Measurements from ENCODE around the gene CDCP2. TPM values are rescaled to one million over a fixed set of nuclear protein-coding genes. Genes with fewer than 3 reads are reported as not detected.
A peak's percentile ranks its signal among the peaks of the same experiment; 100 is the strongest.

CDCP2 gene
- total RNA-seq, 1 donor from 2014 or later, result not detected

- no peak overlapping the region for H3K4me3 Mint-ChIP-seq
- no peaks in the 10 kb centered on the region for H3K36me3 Mint-ChIP-seq
- H3K9me3 Mint-ChIP-seq, result no peaks in the 10 kb centered on the region
- DNase-seq (ENCODE audit: extremely low spot score, unreplicated experiment), result no peak
- TF ChIP-seq CTCF (conservative IDR thresholded peaks at IDR 0.05), result no peak
- H3K27ac Mint-ChIP-seq, result no peak overlapping the region
- peaks cover 11% of the 10 kb centered on the region for H3K27me3 Mint-ChIP-seq
- H3K4me1 Mint-ChIP-seq (ENCODE audit: unreplicated experiment), result peaks cover 19% of the 10 kb centered on the region
Measured at GRCh38 chr1:54118704-54119103, 34.1 kb downstream of the CDCP2 start.

DNA sequence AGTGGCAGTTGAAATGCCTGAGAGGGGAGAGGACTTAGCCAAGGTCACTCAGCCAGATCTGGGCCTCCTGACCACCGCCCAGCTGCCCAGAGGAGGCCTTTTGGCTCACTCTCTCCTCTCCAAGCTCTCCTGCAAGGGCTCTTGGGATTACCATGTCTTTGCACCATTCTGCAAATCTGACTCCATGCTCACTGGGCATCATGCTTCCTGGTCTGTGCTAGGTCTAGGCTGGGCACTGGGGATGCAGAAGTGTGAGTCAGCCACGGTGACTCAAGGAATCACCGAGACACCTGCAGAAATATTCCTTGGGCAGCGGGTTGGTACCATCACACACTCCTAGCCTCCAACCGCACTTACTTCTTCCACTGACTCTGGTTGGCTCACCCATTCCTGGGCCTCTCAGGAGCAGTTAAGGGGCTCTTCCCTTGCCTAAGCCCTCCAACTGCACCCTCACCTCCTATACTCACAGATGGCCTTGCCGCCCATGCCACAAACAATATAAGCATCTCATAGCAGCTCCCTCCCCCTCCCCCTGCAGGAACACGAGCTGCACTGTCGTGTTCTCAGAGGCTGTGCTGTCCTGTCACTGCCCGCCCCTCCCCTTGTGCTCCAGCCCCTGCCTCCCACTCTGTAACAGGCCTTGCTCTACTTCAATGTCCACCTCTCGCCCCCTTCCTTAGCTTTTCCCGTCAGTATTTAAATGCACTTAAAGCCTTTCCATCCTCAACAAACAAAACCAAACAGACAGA, 34.8 kb downstream of the CDCP2 start:
- Mint-ChIP-seq H3K27ac (peak overlapping the region; percentile 46), H3K9me3 (no peaks in the 10 kb centered on the region), H3K4me1 (ENCODE audit: unreplicated experiment) (peaks cover 16% of the 10 kb centered on the region), H3K27me3 (peaks cover 11% of the 10 kb centered on the region), H3K36me3 (no peaks in the 10 kb centered on the region), H3K4me3 (no peak overlapping the region)
- no peak for DNase-seq (ENCODE audit: extremely low spot score, unreplicated experiment)
- no peak for TF ChIP-seq CTCF (conservative IDR thresholded peaks at IDR 0.05)

DNA sequence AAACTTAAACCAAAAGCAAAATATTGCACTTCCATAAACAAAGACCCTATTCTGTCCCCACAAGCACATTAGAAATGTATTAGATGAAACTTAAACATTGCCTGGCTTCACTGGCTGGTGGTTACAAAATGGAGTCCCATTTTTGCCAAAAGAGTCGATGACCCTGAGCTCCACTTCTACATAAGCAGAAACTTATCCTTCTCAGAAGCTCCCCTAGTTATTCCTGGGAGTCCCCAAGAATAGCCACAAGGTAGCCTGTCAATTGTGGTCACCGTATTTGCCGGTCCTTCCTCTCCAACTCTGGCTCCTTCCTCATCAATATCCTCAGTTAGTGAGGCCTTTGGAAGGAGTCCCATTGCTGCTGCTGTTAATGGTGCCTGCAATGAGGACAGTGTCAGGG, 37.3 kb downstream of the CDCP2 start:
- Mint-ChIP-seq H3K27me3 (peaks cover 3% of the 10 kb centered on the region), H3K36me3 (no peaks in the 10 kb centered on the region), H3K4me1 (ENCODE audit: unreplicated experiment) (peaks cover 6% of the 10 kb centered on the region), H3K27ac (no peak overlapping the region), H3K4me3 (no peak overlapping the region), H3K9me3 (no peaks in the 10 kb centered on the region)
- DNase-seq (ENCODE audit: extremely low spot score, unreplicated experiment), result no peak
- no peak for TF ChIP-seq CTCF (conservative IDR thresholded peaks at IDR 0.05)

- H3K27ac Mint-ChIP-seq, result no peak overlapping the region
- no peak for TF ChIP-seq CTCF (conservative IDR thresholded peaks at IDR 0.05)
- H3K4me3 Mint-ChIP-seq, result no peak overlapping the region
- H3K36me3 Mint-ChIP-seq, result no peaks in the 10 kb centered on the region
- DNase-seq (ENCODE audit: extremely low spot score, unreplicated experiment), result no peak
- H3K4me1 Mint-ChIP-seq (ENCODE audit: unreplicated experiment), result peaks cover 6% of the 10 kb centered on the region
- peaks cover 3% of the 10 kb centered on the region for H3K27me3 Mint-ChIP-seq
- H3K9me3 Mint-ChIP-seq, result no peaks in the 10 kb centered on the region
Measured at GRCh38 chr1:54114955-54115354, 37.8 kb downstream of the CDCP2 start.

- H3K9me3 Mint-ChIP-seq, result no peaks in the 10 kb centered on the region
- no peak overlapping the region for H3K27ac Mint-ChIP-seq
- no peak for DNase-seq (ENCODE audit: extremely low spot score, unreplicated experiment)
- no peak overlapping the region for H3K4me3 Mint-ChIP-seq
- peaks cover 6% of the 10 kb centered on the region for H3K4me1 Mint-ChIP-seq (ENCODE audit: unreplicated experiment)
- peaks cover 3% of the 10 kb centered on the region for H3K27me3 Mint-ChIP-seq
- H3K36me3 Mint-ChIP-seq, result no peaks in the 10 kb centered on the region
- TF ChIP-seq CTCF (conservative IDR thresholded peaks at IDR 0.05), result no peak
Measured at GRCh38 chr1:54114001-54114400, 38.8 kb downstream of the CDCP2 start.

Data from type B pancreatic cell (in vitro differentiated cells).